DMS79 treated with DMSO at 0.1 percent for 48 hours (cell line): ENCODE results near the gene TAS2R1.

Source experiments
- DNase-seq: peaks from one replicate; lab custom pipeline; 2025; lab: John Stamatoyannopoulos, UW

Gene TAS2R1, protein sequence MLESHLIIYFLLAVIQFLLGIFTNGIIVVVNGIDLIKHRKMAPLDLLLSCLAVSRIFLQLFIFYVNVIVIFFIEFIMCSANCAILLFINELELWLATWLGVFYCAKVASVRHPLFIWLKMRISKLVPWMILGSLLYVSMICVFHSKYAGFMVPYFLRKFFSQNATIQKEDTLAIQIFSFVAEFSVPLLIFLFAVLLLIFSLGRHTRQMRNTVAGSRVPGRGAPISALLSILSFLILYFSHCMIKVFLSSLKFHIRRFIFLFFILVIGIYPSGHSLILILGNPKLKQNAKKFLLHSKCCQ

DNA sequence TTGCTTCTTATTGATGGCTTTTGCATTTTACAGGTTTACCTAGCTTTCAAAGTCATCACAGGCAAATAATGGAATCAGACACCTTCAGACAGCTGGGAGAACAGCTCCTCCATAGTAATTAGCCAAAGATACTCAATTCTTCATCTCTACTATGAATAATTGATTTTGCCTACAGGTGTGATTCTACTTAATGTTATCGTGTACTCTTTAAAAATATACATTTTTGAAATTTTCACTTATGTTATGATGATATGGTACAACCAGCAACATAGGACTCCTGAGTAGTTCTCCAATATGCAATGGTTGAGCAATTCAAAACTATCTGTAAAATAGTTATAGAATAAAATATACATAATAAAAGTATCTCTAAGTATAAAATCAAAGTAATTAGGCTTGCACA lies at the start of gene TAS2R1:
Gene TAS2R1 (minus strand): TSS at position 101 of the 400 bp plus-strand sequence. CDS start 319 bp downstream, outside the sequence.
- DNase-seq = no peak

GRCh38 chr5:9670371-9670770 lies 40.2 kb upstream of the TAS2R1 start:
- DNase-seq = no peak

DNA sequence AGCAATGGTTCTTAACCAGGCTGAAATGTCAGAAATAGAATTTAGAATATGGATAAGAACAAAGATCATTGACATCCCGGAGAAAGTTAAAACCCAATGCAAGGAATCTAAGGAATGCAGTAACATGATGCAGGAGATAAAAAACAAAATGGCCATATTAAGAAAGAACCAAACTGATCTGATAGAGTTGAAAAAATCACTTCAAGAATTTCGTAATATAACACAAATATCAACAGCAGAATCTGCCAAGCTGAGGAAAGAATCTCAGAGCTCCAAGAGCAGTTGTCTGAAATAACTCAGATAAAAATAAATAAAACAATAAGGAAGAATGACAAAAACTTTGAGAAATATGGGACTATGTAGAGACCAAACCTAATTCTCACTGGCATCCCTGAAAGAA lies 37.8 kb upstream of the TAS2R1 start:
- DNase-seq = no peak

DNA sequence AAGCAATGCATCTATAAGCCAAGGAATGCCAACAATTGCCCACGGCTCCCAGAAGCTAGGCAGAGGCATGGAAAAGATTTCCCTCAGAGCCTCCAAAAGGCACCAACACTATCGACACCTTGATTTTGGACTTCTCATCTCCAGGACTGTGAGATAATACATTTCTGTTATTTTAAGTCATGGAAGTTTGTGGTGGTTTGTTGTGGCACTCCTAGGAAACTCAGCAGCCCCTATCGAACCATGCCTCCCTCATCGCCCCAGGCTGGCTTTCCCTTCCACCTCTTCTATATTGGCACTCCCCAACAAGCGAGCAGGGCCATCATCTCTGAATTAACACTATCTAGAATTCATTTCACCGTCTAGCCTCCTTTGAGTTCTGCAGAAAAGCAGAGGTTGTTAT lies 33.7 kb upstream of the TAS2R1 start:
- DNase-seq = no peak

DNA sequence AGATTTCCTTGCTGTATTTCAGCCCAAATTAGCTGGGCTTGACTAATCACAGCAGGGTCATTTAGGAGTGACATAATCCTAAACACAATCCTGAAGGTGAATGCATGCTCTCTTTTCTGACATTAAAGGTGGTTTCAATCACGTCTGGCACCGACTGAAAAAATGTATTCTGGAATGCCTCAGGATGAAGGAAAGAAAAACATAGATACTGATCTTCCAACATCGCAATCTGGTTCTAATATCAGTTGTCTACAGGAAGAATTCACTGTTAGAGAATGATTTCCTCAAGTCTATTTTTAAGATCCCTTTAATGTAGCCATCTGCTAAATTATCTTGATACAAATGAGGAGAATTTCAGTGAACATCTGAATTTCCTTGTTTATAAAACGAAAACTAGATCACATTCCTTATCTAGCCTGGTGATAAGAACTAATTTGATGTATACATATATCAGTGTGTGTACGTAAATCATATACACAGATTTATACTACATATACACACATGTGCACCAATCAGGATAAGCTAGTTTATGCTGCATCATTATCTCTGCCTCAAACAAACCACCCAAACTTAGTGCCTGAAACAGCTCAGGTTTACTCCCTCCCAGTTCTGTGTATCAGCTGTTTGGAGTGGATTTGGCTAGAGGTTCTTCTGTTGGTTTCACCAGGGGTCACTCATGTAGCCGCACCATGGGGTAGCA lies 31.3 kb upstream of the TAS2R1 start:
- DNase-seq = no peak

DNA sequence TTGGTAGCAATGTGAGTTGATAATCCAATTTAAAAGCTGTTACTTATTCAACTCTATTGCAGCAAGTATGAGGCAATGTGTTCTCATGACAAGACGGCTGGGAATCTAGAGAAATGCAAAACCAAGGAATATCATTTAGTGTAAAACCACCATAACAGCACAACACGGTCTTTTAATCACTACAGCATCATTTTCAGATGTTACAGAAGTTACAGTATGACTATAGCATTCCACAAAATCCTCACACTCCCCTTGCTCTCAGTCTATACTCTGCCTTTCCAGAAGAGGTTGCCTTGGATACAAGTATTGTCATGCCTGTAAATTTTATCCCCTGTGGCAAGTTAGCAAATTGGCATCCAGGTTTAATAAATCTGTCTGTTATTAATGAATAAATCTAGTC lies 28.6 kb upstream of the TAS2R1 start:
- DNase-seq = no peak

GRCh38 chr5:9657819-9658218 lies 27.7 kb upstream of the TAS2R1 start:
- DNase-seq = no peak

GRCh38 chr5:9655641-9656040 lies 25.5 kb upstream of the TAS2R1 start:
- no peak for DNase-seq

DNA sequence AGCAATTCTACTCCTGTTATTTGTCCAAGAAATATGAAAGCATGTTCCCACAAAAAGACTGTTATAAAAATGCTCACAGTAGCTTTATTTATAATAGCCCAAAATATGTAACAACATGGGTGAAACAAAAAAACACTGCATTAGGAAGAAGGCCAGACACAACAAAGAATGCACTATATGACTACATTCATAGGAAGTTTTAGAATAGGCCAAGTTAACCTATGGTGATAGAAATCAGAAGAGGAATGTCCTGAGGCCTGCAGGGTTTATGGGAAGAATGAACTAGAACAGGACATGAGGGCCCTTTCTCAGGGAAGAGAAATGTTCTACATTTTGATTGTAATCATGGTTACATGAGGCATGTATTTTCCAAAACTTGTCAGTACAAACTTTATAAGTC lies 24.7 kb upstream of the TAS2R1 start:
- DNase-seq = no peak

GRCh38 chr5:9653811-9654210 lies 23.7 kb upstream of the TAS2R1 start:
- peak; percentile 27 for DNase-seq

DNA sequence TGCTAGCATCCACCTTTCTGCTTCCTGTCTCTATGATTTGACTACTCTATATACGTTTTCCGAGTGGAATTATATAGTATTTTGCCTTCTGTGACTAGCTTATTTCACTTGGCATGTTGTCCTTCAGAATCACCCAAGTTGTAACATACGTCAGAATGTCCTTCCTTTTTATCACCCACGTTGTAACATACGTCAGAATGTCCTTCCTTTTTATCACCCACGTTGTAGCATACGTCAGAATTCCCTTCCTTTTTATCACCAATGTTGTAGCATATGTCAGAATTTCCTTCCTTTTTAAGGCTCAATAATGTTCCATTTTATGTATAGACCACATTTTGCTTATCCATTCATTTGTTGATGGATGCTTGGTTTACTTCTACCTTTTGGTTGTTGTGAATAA lies 22.9 kb upstream of the TAS2R1 start:
- no peak for DNase-seq

GRCh38 chr5:9652295-9652694 lies 22.1 kb upstream of the TAS2R1 start:
- DNase-seq = no peak

- DNase-seq = no peak
Observed at GRCh38 chr5:9646843-9647242, 16.7 kb upstream of the TAS2R1 start.

DNA sequence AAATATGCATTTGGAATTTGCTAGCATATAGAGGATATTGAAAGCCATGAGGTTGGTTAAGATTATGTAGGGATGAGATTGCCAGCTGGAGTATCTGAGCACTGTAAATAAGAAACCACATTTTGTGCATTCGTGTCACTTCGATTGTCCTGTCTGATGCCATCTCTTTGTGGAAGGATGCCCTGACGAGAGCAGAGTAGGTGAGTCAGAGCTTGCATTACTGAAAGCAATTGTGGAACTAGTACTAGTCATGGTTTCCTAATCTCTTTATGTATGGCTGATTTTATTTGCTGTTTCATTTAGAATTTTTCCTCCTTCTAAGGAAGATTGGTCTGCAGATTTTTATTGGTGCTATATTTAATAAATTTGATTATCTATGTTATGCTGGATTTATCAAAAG lies 14.5 kb upstream of the TAS2R1 start:
- peak; percentile 40 for DNase-seq

DNA sequence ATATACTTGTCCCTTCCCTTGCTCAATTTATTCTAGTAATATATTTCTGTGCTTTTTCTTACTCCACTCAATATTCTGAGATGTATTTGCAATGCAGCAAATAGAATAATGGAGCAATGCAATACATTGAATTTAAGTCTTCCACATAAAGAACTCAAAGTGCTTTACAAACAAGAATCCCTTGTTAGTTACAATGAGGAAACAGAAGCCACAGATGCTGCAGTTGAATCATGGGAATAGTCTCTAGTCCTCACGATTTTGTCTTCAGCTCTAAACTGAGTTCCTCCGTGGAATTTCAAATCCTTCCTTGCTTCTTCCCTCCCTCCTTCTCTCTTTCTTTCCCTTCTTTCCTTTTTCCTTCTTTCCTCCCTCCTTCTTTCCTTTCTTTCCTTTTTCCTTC lies 12.5 kb upstream of the TAS2R1 start:
- no peak for DNase-seq

- DNase-seq = no peak
Observed at GRCh38 chr5:9641806-9642355, 11.7 kb upstream of the TAS2R1 start.

DNA sequence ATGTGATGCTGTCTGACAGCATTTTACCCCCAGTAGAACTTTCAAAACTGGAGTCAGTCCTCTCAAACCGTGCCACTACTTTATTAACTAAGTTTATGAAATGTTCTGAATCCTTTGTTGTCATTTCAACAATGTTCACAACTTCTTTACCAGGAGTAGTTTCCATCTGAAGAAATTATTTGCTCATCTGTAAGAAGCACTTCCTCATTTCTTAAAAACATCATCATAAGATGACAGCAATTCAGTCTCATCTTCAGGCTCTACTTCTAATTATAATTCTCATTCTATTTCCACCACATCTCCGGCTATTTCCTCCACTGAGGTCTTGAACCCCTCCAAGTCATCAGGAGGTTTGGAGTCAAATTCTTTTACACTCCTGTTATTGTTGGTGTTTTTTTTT lies 2.3 kb upstream of the TAS2R1 start:
- no peak for DNase-seq

- DNase-seq = no peak
Observed at GRCh38 chr5:9627541-9627940, 2.6 kb downstream of the TAS2R1 start.

DNA sequence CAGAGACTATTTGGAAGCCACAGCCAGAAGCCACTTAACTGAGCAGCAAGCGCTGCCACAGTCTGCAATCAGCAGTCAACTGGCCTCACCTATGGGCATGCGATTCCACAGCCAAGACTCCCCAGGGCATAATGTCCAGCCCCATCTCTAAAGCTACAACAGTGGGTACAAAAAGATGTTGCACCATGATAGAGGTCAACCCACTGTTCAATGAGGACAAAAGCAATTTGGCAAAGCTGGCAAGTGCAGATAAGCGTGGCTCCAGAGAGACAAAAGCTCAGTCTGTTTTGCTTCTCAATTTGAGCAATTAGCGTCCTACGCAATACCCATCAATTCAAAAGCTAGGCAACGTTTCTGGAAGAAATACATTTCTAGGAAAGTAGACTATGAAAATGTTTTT lies 3.2 kb downstream of the TAS2R1 start:
- no peak for DNase-seq

GRCh38 chr5:9625731-9626130 lies 4.4 kb downstream of the TAS2R1 start:
- no peak for DNase-seq

- DNase-seq = no peak
Observed at GRCh38 chr5:9625286-9625685, 4.9 kb downstream of the TAS2R1 start.

DNA sequence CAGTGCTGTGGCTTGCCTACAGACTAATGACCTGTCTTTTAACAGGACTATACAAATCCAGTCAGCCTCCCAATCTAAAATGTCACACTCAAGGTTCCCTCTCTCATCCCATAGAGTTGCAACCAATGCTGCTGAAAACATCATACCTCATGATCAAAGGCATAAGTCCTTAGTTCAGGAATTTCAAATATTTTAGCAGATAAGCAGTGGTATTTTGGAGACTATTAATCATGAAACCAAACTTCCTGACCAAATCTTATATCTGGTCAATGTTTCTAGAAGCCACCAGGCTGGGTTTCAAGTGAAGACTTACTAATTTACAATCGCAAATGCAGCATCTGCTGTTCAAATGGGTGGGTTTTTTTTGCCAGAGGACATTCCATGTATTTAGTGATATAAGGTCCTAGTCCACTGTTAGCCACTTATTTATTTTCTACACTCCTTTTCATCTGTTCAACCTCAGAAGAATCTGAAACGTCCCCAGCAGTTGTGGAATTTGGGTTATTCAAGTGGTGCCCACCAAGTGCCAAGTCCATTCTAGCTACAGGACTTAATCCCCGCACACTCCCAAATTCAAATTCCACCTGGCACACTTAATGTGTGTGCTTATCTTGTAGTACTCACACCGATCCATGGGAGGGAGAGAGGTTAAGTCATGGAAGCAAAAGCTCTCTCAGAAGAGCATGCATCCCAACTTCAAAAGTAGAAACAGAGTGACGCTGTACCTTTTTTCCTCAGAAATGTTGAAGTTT lies 5.8 kb downstream of the TAS2R1 start:
- DNase-seq = no peak

GRCh38 chr5:9623661-9624060 lies 6.5 kb downstream of the TAS2R1 start:
- no peak for DNase-seq
